Measurements from ENCODE around the gene FRMD4A.
"Not testable (repeated sequence)": the region's sequence is repeated elsewhere in the genome, so short reads cannot be mapped to it uniquely, and the experiment has no call there.

FRMD4A gene

GRCh38 chr10:14106828-14107227 is 223.9 kb downstream of the FRMD4A start:
- DNase-seq (ENCODE audit: low read depth, low spot score) = no peak

GRCh38 chr10:14102056-14102455 is 228.7 kb downstream of the FRMD4A start:
- no peak for DNase-seq (ENCODE audit: low read depth, low spot score)

- no peak for DNase-seq (ENCODE audit: low read depth, low spot score)
These were observed 230.8 kb downstream of the FRMD4A start for GRCh38 chr10:14099885-14100284.

GRCh38 chr10:14093730-14094484 is 236.8 kb downstream of the FRMD4A start:
- DNase-seq (ENCODE audit: low read depth, low spot score) = no peak

- DNase-seq (ENCODE audit: low read depth, low spot score) = no peak
These were observed 237.9 kb downstream of the FRMD4A start for GRCh38 chr10:14092799-14093198.

- DNase-seq (ENCODE audit: low read depth, low spot score) = no peak
These were observed 241.0 kb downstream of the FRMD4A start for GRCh38 chr10:14089556-14090292.

- DNase-seq (ENCODE audit: low read depth, low spot score) = no peak
These were observed 243.2 kb downstream of the FRMD4A start for GRCh38 chr10:14087566-14087965.

- DNase-seq (ENCODE audit: low read depth, low spot score) = no peak
These were observed 244.1 kb downstream of the FRMD4A start for GRCh38 chr10:14086596-14086995.

- DNase-seq (ENCODE audit: low read depth, low spot score) = no peak
These were observed 245.8 kb downstream of the FRMD4A start for GRCh38 chr10:14084875-14085274.

- no peak for DNase-seq (ENCODE audit: low read depth, low spot score)
These were observed 249.9 kb downstream of the FRMD4A start for GRCh38 chr10:14080795-14081194.

- no peak for DNase-seq (ENCODE audit: low read depth, low spot score)
These were observed 253.3 kb downstream of the FRMD4A start for GRCh38 chr10:14077430-14077829.

- no peak for DNase-seq (ENCODE audit: low read depth, low spot score)
These were observed 256.5 kb downstream of the FRMD4A start for GRCh38 chr10:14074062-14074884.

- no peak for DNase-seq (ENCODE audit: low read depth, low spot score)
These were observed 258.2 kb downstream of the FRMD4A start for GRCh38 chr10:14072541-14072940.

GRCh38 chr10:14071956-14072355 is 258.8 kb downstream of the FRMD4A start:
- DNase-seq (ENCODE audit: low read depth, low spot score) = no peak

- DNase-seq (ENCODE audit: low read depth, low spot score) = no peak
These were observed 262.0 kb downstream of the FRMD4A start for GRCh38 chr10:14068601-14069250.

- not testable (repeated sequence) for DNase-seq (ENCODE audit: low read depth, low spot score)
These were observed 263.1 kb downstream of the FRMD4A start for GRCh38 chr10:14067638-14068037.

- no peak for DNase-seq (ENCODE audit: low read depth, low spot score)
These were observed 264.6 kb downstream of the FRMD4A start for GRCh38 chr10:14066106-14066505.

- no peak for DNase-seq (ENCODE audit: low read depth, low spot score)
These were observed 267.0 kb downstream of the FRMD4A start for GRCh38 chr10:14063531-14064285.

- DNase-seq (ENCODE audit: low read depth, low spot score) = no peak
These were observed 268.0 kb downstream of the FRMD4A start for GRCh38 chr10:14062528-14063260.

Measured in activated CD4-positive, CD25-positive, alpha-beta regulatory T cell treated with anti-CD3 and anti-CD28 coated beads, Interleukin-2, amount 50 U/mL, for 16 hours (primary cell).